ENCODE data around the gene RELT. TPM values are rescaled to one million over a fixed set of nuclear protein-coding genes. Genes with fewer than 3 reads are reported as not detected.

Gene RELT
- total RNA-seq, 1 donor from 2014 or later = 20.9 TPM

DNA sequence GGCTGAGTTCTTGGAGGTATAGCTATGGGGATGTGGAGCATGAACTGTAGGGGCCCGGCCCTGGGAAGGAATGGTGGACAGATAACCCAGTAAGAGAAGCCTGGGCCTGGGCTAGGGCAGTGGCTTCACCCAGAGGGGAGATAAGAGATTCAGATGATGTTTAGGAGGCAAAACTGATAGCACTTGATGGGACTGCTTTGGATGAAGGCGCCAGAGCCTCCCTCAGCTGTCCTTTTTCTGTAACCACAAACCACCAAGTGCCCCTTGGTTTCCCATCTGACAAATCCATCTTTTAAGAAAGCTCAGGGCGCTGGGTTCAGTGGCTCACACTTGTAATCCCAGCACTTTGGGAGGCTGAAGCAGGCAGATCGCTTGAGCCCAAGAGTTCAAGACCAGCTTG, 23.4 kb downstream of the RELT start:
- Mint-ChIP-seq H3K4me3 (peak overlapping the region; percentile 7), H3K9me3 (no peaks in the 10 kb centered on the region), H3K4me1 (peaks cover 18% of the 10 kb centered on the region), H3K36me3 (ENCODE audit: low read depth) (no peaks in the 10 kb centered on the region), H3K27ac (ENCODE audit: unreplicated experiment) (no peak overlapping the region), H3K27me3 (ENCODE audit: low read depth) (no peaks in the 10 kb centered on the region)
- TF ChIP-seq, protein P1, sequence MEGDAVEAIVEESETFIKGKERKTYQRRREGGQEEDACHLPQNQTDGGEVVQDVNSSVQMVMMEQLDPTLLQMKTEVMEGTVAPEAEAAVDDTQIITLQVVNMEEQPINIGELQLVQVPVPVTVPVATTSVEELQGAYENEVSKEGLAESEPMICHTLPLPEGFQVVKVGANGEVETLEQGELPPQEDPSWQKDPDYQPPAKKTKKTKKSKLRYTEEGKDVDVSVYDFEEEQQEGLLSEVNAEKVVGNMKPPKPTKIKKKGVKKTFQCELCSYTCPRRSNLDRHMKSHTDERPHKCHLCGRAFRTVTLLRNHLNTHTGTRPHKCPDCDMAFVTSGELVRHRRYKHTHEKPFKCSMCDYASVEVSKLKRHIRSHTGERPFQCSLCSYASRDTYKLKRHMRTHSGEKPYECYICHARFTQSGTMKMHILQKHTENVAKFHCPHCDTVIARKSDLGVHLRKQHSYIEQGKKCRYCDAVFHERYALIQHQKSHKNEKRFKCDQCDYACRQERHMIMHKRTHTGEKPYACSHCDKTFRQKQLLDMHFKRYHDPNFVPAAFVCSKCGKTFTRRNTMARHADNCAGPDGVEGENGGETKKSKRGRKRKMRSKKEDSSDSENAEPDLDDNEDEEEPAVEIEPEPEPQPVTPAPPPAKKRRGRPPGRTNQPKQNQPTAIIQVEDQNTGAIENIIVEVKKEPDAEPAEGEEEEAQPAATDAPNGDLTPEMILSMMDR (conservative IDR thresholded peaks at IDR 0.05) = no peak
- no peak for DNase-seq (ENCODE audit: low read depth, low spot score)

DNA sequence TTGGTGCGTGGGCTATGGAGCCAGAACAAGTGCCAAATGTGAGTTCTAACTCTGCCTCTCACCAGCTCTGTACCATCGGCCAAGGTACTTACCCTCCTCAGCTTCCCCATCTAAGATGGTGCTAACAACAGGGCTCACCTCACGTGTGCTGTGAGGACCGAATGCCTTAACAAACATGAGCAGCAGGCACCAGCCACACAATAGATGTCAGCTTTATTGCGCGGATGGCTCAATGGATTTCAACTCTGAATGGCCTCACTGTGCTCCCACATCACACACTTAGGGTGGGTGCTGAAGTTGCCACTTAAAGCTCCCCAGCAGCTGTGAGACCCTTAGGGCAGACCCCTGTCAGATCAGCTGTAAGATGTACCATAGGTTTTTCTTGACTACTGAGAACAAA, 24.1 kb downstream of the RELT start:
- H3K27me3 Mint-ChIP-seq (ENCODE audit: low read depth) = no peaks in the 10 kb centered on the region
- no peaks in the 10 kb centered on the region for H3K36me3 Mint-ChIP-seq (ENCODE audit: low read depth)
- no peak for DNase-seq (ENCODE audit: low read depth, low spot score)
- H3K27ac Mint-ChIP-seq (ENCODE audit: unreplicated experiment) = no peak overlapping the region
- no peaks in the 10 kb centered on the region for H3K9me3 Mint-ChIP-seq
- no peak overlapping the region for H3K4me3 Mint-ChIP-seq
- peaks cover 18% of the 10 kb centered on the region for H3K4me1 Mint-ChIP-seq
- TF ChIP-seq, protein P1 (conservative IDR thresholded peaks at IDR 0.05) = no peak

DNA sequence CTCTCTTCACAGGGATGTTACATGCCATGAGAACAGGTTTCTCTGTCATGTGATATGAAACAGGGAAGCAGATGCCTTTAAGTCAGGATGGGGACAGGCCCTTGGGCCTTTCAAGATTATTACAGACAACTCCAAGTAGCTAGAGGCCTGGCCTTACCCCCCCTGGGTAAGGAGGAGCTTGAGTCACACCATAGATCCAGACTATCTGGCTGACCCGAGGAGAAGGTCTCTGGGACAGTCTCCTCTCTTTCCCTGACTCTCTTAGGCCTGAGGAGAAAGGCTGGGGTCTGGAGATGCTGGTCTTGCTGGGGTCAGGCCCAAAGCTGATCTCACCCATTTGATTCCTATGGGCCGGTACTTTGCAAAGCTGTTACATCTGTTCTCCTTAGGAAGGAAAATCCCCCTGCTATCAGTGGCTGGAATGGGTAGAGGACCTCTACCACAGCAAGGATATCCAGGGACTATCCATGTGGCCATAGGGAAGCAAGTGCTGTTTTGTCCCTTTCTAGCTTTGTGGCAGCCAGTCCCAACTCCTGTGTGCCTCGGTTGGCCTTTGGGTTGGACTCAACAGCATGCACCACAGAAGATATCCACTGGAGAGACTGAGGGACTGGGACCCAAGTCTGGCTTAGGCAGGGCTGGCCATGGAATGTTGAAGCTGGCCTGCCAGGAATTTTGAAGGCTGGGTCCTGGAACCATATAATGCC, 25.2 kb downstream of the RELT start:
- H3K27me3 Mint-ChIP-seq (ENCODE audit: low read depth) = no peaks in the 10 kb centered on the region
- no peaks in the 10 kb centered on the region for H3K9me3 Mint-ChIP-seq
- TF ChIP-seq, protein P1 (conservative IDR thresholded peaks at IDR 0.05) = no peak
- peaks cover 18% of the 10 kb centered on the region for H3K4me1 Mint-ChIP-seq
- H3K4me3 Mint-ChIP-seq = no peak overlapping the region
- DNase-seq (ENCODE audit: low read depth, low spot score) = no peak
- no peak overlapping the region for H3K27ac Mint-ChIP-seq (ENCODE audit: unreplicated experiment)
- peaks cover 3% of the 10 kb centered on the region for H3K36me3 Mint-ChIP-seq (ENCODE audit: low read depth)

DNA sequence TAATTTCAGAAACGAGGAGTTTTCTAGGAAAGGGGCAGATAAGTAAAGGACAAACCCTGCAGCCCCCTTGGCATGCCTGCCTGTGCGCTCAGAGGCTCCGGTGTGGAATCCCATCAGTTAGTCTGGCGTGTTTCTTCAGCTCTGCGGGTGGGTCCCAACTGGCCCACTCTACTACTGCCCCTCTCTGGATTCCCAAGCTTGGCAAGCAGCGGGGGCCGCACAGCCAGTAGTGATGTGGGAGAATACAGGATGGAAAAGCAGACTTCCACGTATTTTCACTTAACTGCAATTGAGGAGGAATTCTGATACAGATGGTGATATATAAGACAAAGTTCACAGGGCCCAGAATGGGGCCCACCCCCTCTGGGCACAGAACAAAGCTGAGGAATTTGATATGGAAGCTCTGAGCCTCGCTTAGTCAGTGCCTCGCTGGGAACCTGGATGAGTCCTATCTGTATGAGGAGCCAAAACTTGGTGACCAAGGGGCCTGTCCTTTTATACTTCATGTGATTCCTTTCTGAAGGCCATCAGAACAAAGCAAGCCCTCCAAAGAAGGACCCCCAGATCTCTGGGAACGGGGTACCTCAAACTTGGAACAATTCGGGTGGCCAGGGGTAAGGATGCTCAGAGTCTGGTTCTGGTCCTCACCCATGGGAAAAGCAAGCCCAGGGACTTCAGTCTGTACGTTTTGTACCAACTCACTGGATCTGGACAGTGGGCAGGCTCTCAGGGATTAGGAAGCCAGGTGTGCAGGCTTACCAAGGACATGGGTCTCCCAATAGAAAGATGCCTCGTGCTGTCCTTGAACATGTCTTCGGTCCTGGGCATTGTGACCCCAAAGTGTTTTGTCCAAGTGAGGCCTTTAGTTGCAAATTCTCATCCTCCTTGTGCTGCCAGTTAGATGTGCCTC, 26.0 kb downstream of the RELT start:
- Mint-ChIP-seq H3K36me3 (ENCODE audit: low read depth) (peaks cover 3% of the 10 kb centered on the region), H3K27ac (ENCODE audit: unreplicated experiment) (no peak overlapping the region), H3K9me3 (no peaks in the 10 kb centered on the region), H3K27me3 (ENCODE audit: low read depth) (no peaks in the 10 kb centered on the region), H3K4me1 (peaks cover 18% of the 10 kb centered on the region), H3K4me3 (no peak overlapping the region)
- no peak for DNase-seq (ENCODE audit: low read depth, low spot score)
- TF ChIP-seq, protein P1 (conservative IDR thresholded peaks at IDR 0.05) = no peak

DNA sequence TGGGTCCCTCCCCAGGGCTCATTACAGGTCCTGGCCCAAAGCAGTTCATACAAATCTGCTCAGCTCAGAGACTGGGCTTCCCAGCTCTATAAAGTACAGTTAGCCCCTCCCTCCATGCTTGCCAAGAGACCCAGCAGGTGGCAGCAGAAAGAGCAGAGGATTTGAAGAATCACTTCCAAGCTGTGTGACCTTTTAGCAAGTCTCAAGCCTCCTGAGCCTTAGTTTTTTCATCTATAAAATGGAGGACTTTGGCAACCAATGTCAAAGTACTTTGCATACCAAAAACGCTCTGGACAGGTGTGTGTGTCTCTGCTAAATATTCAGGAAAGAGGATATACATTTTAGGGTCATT, 26.6 kb downstream of the RELT start:
- Mint-ChIP-seq H3K27me3 (ENCODE audit: low read depth) (no peaks in the 10 kb centered on the region), H3K36me3 (ENCODE audit: low read depth) (peaks cover 3% of the 10 kb centered on the region), H3K9me3 (no peaks in the 10 kb centered on the region), H3K4me3 (no peak overlapping the region), H3K27ac (ENCODE audit: unreplicated experiment) (no peak overlapping the region), H3K4me1 (peaks cover 18% of the 10 kb centered on the region)
- no peak for DNase-seq (ENCODE audit: low read depth, low spot score)
- TF ChIP-seq, protein P1 (conservative IDR thresholded peaks at IDR 0.05) = peak; percentile 20

Measured in neural crest cell (in vitro differentiated cells).